HEK293 (cell line): Measurements from ENCODE around the gene PARP6.

Experiments used
- BCL11B ChIP-seq: fragments of 450-650 bp; formaldehyde crosslinking; IDR thresholded peaks from 2 replicates; pipeline ENCODE4 v1.5.1; 2016; ENCODE audit warnings: low read depth, missing biosample characterization, missing genetic modification characterization
- BCL6B ChIP-seq: fragments of 450-650 bp; formaldehyde crosslinking; IDR thresholded peaks from 2 replicates; pipeline ENCODE4 v1.5.1; 2017; ENCODE audit warnings: missing biosample characterization, missing genetic modification characterization
- GLI4 ChIP-seq: fragments of 450-650 bp; formaldehyde crosslinking; IDR thresholded peaks from 2 replicates; pipeline ENCODE4 v1.5.1; 2016; ENCODE audit warnings: missing biosample characterization, missing genetic modification characterization
- GLIS2 ChIP-seq: fragments of 450-650 bp; formaldehyde crosslinking; IDR thresholded peaks from 2 replicates; pipeline ENCODE4 v1.5.1; 2016; ENCODE audit warnings: missing biosample characterization, missing genetic modification characterization
- HOXD13 ChIP-seq: sonication (generic); formaldehyde crosslinking; IDR thresholded peaks from 2 replicates; pipeline ENCODE4 v1.8.0; 2022; ENCODE audit warnings: missing genetic modification reagents, borderline replicate concordance
- KLF7 ChIP-seq: fragments of 450-650 bp; formaldehyde crosslinking; IDR thresholded peaks from 2 replicates; pipeline ENCODE4 v1.5.1; 2016; ENCODE audit warnings: missing biosample characterization, missing genetic modification characterization, borderline replicate concordance
- TCF7L2 ChIP-seq: IDR thresholded peaks from 2 replicates; pipeline ENCODE4 v1.6.1; 2011; ENCODE audit warnings: low read depth, mild to moderate bottlenecking, inconsistent platforms, low read length, moderate library complexity, borderline replicate concordance
- ZNF133 ChIP-seq: fragments of 450-650 bp; formaldehyde crosslinking; IDR thresholded peaks from 2 replicates; pipeline ENCODE4 v1.5.1; 2016; ENCODE audit warnings: missing biosample characterization, missing genetic modification characterization
- ZNF16 ChIP-seq: fragments of 450-650 bp; formaldehyde crosslinking; IDR thresholded peaks from 2 replicates; pipeline ENCODE4 v1.5.1; 2016; ENCODE audit warnings: low read depth, missing biosample characterization, missing genetic modification characterization
- ZNF169 ChIP-seq: fragments of 450-650 bp; formaldehyde crosslinking; IDR thresholded peaks from 2 replicates; pipeline ENCODE4 v1.5.1; 2016; ENCODE audit warnings: missing biosample characterization, missing genetic modification characterization
- ZNF175 ChIP-seq: fragments of 450-650 bp; formaldehyde crosslinking; IDR thresholded peaks from 2 replicates; pipeline ENCODE4 v1.5.1; 2016; ENCODE audit warnings: missing biosample characterization, missing genetic modification characterization
- ZNF211 ChIP-seq: fragments of 450-650 bp; formaldehyde crosslinking; IDR thresholded peaks from 2 replicates; pipeline ENCODE4 v1.5.1; 2016; ENCODE audit warnings: low read depth, missing biosample characterization, missing genetic modification characterization
- ZNF23 ChIP-seq: fragments of 450-650 bp; formaldehyde crosslinking; IDR thresholded peaks from 2 replicates; pipeline ENCODE4 v1.5.1; 2016; ENCODE audit warnings: missing biosample characterization, missing genetic modification characterization, borderline replicate concordance
- ZNF266 ChIP-seq: fragments of 450-650 bp; formaldehyde crosslinking; IDR thresholded peaks from 2 replicates; pipeline ENCODE4 v1.5.1; 2016; ENCODE audit warnings: missing biosample characterization, missing genetic modification characterization, low read depth
- ZNF280D ChIP-seq: fragments of 450-650 bp; formaldehyde crosslinking; IDR thresholded peaks from 2 replicates; pipeline ENCODE4 v1.5.1; 2016; ENCODE audit warnings: missing biosample characterization, missing genetic modification characterization
- ZNF350 ChIP-seq: fragments of 450-650 bp; formaldehyde crosslinking; IDR thresholded peaks from 2 replicates; pipeline ENCODE4 v1.5.0; 2017; ENCODE audit warnings: missing biosample characterization, mild to moderate bottlenecking, missing genetic modification characterization
- ZNF391 ChIP-seq: fragments of 450-650 bp; formaldehyde crosslinking; IDR thresholded peaks from 2 replicates; pipeline ENCODE4 v1.5.1; 2016; ENCODE audit warnings: low read depth, missing biosample characterization, missing genetic modification characterization, borderline replicate concordance
- ZNF510 ChIP-seq: fragments of 450-650 bp; formaldehyde crosslinking; IDR thresholded peaks from 2 replicates; pipeline ENCODE4 v1.5.1; 2018; ENCODE audit warnings: mild to moderate bottlenecking, missing genetic modification characterization, missing biosample characterization; ENCODE audit not compliant: insufficient replicate concordance
- ZNF518A ChIP-seq: fragments of 450-650 bp; formaldehyde crosslinking; conservative IDR thresholded peaks from 2 replicates; pipeline ENCODE4 v1.5.1; 2016; ENCODE audit warnings: low read depth, missing biosample characterization, missing genetic modification characterization
- ZNF571 ChIP-seq: fragments of 450-650 bp; formaldehyde crosslinking; IDR thresholded peaks from 2 replicates; pipeline ENCODE4 v1.5.0; 2017; ENCODE audit warnings: missing biosample characterization, missing genetic modification characterization
- ZNF623 ChIP-seq: fragments of 450-650 bp; formaldehyde crosslinking; IDR thresholded peaks from 2 replicates; pipeline ENCODE4 v1.5.1; 2016; ENCODE audit warnings: missing biosample characterization, missing genetic modification characterization
- ZNF654 ChIP-seq: fragments of 450-650 bp; formaldehyde crosslinking; IDR thresholded peaks from 2 replicates; pipeline ENCODE4 v1.5.1; 2016; ENCODE audit warnings: low read depth, missing biosample characterization, missing genetic modification characterization
- ZNF658 ChIP-seq: fragments of 450-650 bp; formaldehyde crosslinking; IDR thresholded peaks from 2 replicates; pipeline ENCODE4; 2016; ENCODE audit warnings: missing biosample characterization, missing genetic modification characterization
- ZNF677 ChIP-seq: fragments of 450-650 bp; IDR thresholded peaks from 2 replicates; pipeline ENCODE4 v1.5.0; 2018; ENCODE audit warnings: missing biosample characterization, mild to moderate bottlenecking, missing genetic modification characterization, moderate library complexity
- ZNF701 ChIP-seq: fragments of 450-650 bp; formaldehyde crosslinking; IDR thresholded peaks from 2 replicates; pipeline ENCODE4 v1.5.1; 2016; ENCODE audit warnings: missing biosample characterization, missing genetic modification characterization
- ZNF76 ChIP-seq: fragments of 450-650 bp; formaldehyde crosslinking; IDR thresholded peaks from 2 replicates; pipeline ENCODE4; 2016; ENCODE audit warnings: low read depth, missing biosample characterization, missing genetic modification characterization, borderline replicate concordance
- ZNF843 ChIP-seq: fragments of 450-650 bp; formaldehyde crosslinking; IDR thresholded peaks from 2 replicates; pipeline ENCODE4 v1.5.1; 2016; ENCODE audit warnings: missing biosample characterization, missing genetic modification characterization
- ZSCAN30 ChIP-seq: fragments of 450-650 bp; IDR thresholded peaks from 2 replicates; pipeline ENCODE4 v1.5.1; 2018; ENCODE audit warnings: missing biosample characterization, mild to moderate bottlenecking, missing genetic modification characterization, moderate library complexity
- ZSCAN4 ChIP-seq: fragments of 450-650 bp; formaldehyde crosslinking; IDR thresholded peaks from 2 replicates; pipeline ENCODE4 v1.5.1; 2017; ENCODE audit warnings: missing biosample characterization, missing genetic modification characterization

PARP6 gene

GRCh38 chr15:72230197-72231065 lies 41.9 kb downstream of the PARP6 start (continued):
- no peak for TF ChIP-seq ZNF518A (tag by site-specific recombination)
- no peak for TF ChIP-seq ZNF175 (tag by site-specific recombination)
- TF ChIP-seq ZNF350, result no peak
- TF ChIP-seq ZNF623 (tag by site-specific recombination), result no peak
- TF ChIP-seq ZNF658 (tag by site-specific recombination), result no peak
- TF ChIP-seq TCF7L2, result no peak
- peak; percentile 89 for TF ChIP-seq GLI4 (tag by site-specific recombination)
- 0 out of 2 replicates have a peak, but pooled peaks have one; percentile 56 for TF ChIP-seq ZNF677 (tag by site-specific recombination)
- no peak; the same call in 1 of the 2 replicates for TF ChIP-seq ZNF701 (tag by site-specific recombination)
- peak; percentile 93 for TF ChIP-seq BCL11B
- no peak for TF ChIP-seq ZNF16 (tag by site-specific recombination)
- TF ChIP-seq HOXD13 (CRISPR knock-in tag), result 0 out of 2 replicates have a peak, but pooled peaks have one; percentile 52
- no peak for TF ChIP-seq ZNF510
- TF ChIP-seq ZNF169 (tag by site-specific recombination), result 0 out of 2 replicates have a peak, but pooled peaks have one; percentile 23
- peak; percentile 92 for TF ChIP-seq KLF7 (tag by site-specific recombination)
- TF ChIP-seq ZNF133 (tag by site-specific recombination), result peak; percentile 8; the same call in 1 of the 2 replicates
- no peak for TF ChIP-seq ZNF654 (tag by site-specific recombination)
- 0 out of 2 replicates have a peak, but pooled peaks have one; percentile 20 for TF ChIP-seq ZNF23
- TF ChIP-seq ZNF391 (tag by site-specific recombination), result peak; percentile 95; the same call in 1 of the 2 replicates
- no peak for TF ChIP-seq ZNF571 (tag by site-specific recombination)
- peak; percentile 62 for TF ChIP-seq ZNF76
- no peak for TF ChIP-seq ZNF211 (tag by site-specific recombination)
- no peak for TF ChIP-seq BCL6B (tag by site-specific recombination)
- no peak for TF ChIP-seq ZNF266 (tag by site-specific recombination)
- TF ChIP-seq ZNF843 (tag by site-specific recombination), result peak; percentile 90
- 0 out of 2 replicates have a peak, but pooled peaks have one; percentile 32 for TF ChIP-seq ZNF280D (tag by site-specific recombination)
- TF ChIP-seq ZSCAN4 (tag by site-specific recombination), result peak; percentile 21; the same call in 1 of the 2 replicates
- TF ChIP-seq GLIS2 (tag by site-specific recombination), result peak; percentile 98
- TF ChIP-seq ZSCAN30 (tag by site-specific recombination), result peak; percentile 92
